GM10847 (cell line): Measurements from ENCODE around the gene TBPL1.

Experiments used
- POLR2A ChIP-seq: IDR thresholded peaks from 2 replicates; pipeline ENCODE4 v1.6.1; 2011; ENCODE audit not compliant: insufficient read length; ENCODE audit errors: extremely low read depth

TBPL1 gene

GRCh38 chr6:133951881-133952814, 876 bp upstream of the TBPL1 start:
- TF ChIP-seq POLR2A: peak; percentile 32

GRCh38 chr6:133953634-133954415, 801 bp downstream of the TBPL1 start:
- no peak for TF ChIP-seq POLR2A

DNA sequence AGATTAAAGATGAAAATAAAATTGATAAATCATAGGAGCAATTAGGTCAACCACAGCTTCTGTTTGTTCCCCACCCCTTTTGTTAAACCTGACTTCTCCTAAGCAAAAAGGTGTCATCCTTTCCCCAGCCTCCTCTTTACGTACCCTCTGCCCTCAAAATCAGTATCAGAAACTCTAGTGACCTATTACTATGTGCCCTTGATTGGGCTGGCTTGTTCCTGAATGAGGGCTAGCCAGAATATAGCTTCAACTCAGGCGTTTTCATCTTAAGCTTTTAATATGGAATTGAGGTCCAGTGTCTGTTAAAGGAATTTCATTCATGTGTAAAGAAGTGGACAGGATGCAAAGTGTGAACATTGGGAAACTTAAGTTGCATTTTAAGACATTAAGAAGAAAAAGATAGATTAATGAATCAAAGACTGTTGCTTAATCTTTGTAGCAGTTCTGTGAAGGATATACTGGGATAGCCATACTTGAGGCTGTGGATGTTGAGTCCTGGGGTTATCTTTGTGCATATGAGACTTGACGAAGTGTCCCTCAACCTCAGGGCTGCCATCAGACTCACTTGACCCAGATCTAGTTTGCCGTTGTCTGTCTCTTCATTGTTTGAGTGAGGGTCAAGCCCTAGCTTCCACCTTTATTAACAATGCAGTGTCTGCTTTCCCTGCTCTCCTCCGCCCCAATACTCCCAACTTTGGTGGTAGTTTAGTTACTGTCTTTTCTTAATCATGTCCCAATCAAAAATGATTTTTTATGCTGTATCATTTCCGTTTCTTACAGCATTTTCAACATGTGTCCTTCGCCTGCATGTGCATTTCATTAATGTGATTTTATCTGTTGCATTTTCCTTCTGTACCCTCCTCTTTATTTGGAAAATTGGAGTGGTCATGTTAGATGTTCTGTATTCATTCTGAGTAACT, 1.9 kb downstream of the TBPL1 start:
- TF ChIP-seq POLR2A: no peak

GRCh38 chr6:133955582-133956415, 2.8 kb downstream of the TBPL1 start:
- TF ChIP-seq POLR2A: no peak

- TF ChIP-seq POLR2A: no peak
Observed at GRCh38 chr6:133956416-133957049, 3.5 kb downstream of the TBPL1 start.

- TF ChIP-seq POLR2A: no peak
Observed at GRCh38 chr6:133957227-133957626, 4.2 kb downstream of the TBPL1 start.

- TF ChIP-seq POLR2A: no peak
Observed at GRCh38 chr6:133957780-133958242, 4.8 kb downstream of the TBPL1 start.

DNA sequence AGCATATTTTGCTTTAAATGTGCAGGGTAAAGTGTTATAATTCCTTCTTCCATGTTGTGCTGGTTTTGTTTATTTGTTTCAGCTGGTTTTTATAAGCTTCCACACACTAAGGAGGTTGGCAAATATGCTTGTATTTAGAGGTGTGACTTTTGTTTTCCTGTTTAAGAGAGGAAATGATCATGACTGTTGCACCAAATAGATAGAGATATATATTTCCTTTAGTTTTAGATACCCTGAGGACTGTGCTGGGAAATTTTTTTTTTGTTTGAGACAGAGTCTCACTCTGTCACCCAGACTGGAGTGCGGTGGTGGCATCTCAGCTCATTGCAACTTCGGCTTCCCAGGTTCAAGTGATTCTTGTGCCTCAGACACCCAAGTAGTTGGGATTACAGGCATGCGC, 5.8 kb downstream of the TBPL1 start:
- no peak for TF ChIP-seq POLR2A

DNA sequence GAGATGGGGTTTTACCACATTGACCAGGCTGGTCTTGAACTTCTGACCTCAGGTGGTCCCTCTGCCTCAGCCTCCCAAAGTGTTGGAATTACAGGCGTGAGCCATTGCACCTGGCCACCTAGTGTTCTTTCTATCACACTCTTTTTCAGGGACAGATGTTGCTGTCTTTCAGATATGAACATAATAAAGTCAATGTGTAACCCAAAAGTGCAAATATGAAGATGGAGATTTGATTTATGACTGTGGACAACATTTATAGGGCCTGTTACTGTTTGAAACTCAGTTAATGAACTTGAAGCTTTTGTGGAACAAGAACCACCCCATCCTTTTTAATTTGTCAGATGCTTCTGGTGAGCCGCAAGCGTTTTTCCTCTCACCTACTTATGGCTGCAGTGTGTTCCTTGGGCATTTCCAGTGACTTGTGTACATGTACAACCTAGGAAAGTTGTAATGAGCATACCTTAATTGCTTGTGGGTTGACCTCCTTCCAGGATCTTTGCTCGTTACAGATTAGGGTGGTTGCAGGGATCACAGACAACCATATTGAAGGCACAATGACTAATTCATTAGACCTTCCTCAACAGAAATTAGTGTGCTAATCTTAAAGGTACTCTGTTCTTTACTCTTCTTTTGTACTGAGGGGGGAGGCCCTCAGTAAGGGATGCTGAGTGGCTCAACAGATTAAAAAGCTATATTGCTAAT, 6.8 kb downstream of the TBPL1 start:
- no peak for TF ChIP-seq POLR2A

GRCh38 chr6:133961831-133962230, 8.8 kb downstream of the TBPL1 start:
- TF ChIP-seq POLR2A: no peak

- TF ChIP-seq POLR2A: no peak
Observed at GRCh38 chr6:133964052-133964451, 11.0 kb downstream of the TBPL1 start.

GRCh38 chr6:133964702-133965101, 11.7 kb downstream of the TBPL1 start:
- no peak for TF ChIP-seq POLR2A

- no peak for TF ChIP-seq POLR2A
Observed at GRCh38 chr6:133965817-133966360, 12.9 kb downstream of the TBPL1 start.
